GM21367 (cell line): ENCODE data around the gene GPX4.

Experiments
- ATAC-seq: cut with Tn5 transposase; IDR thresholded peaks from one replicate; pipeline ENCODE4 v1.9.1; 2021; ENCODE audit not compliant: unreplicated experiment

Gene GPX4

GRCh38 chr19:1130771-1131717 lies 27.2 kb downstream of the GPX4 start:
- no peak for ATAC-seq

GRCh38 chr19:1131718-1132551 lies 28.1 kb downstream of the GPX4 start:
- peak; percentile 34 for ATAC-seq

GRCh38 chr19:1132552-1133383 lies 29.0 kb downstream of the GPX4 start:
- ATAC-seq: no peak

GRCh38 chr19:1133471-1133929 lies 29.7 kb downstream of the GPX4 start:
- ATAC-seq: no peak

- no peak for ATAC-seq
These were observed 30.6 kb downstream of the GPX4 start for GRCh38 chr19:1134431-1134830.

- ATAC-seq: no peak
These were observed 31.7 kb downstream of the GPX4 start for GRCh38 chr19:1135454-1135853.

- ATAC-seq: no peak
These were observed 32.4 kb downstream of the GPX4 start for GRCh38 chr19:1136201-1136600.

- no peak for ATAC-seq
These were observed 33.0 kb downstream of the GPX4 start for GRCh38 chr19:1136621-1137317.

GRCh38 chr19:1138121-1138520 lies 34.3 kb downstream of the GPX4 start:
- ATAC-seq: no peak

- ATAC-seq: no peak
These were observed 35.3 kb downstream of the GPX4 start for GRCh38 chr19:1139126-1139525.

GRCh38 chr19:1140272-1141027 lies 36.7 kb downstream of the GPX4 start:
- no peak for ATAC-seq

- no peak for ATAC-seq
These were observed 38.1 kb downstream of the GPX4 start for GRCh38 chr19:1141944-1142343.

GRCh38 chr19:1143828-1144399 lies 40.1 kb downstream of the GPX4 start:
- ATAC-seq: no peak

- no peak for ATAC-seq
These were observed 40.9 kb downstream of the GPX4 start for GRCh38 chr19:1144741-1145140.

GRCh38 chr19:1145635-1146411 lies 42.0 kb downstream of the GPX4 start:
- no peak for ATAC-seq

- ATAC-seq: no peak
These were observed 42.6 kb downstream of the GPX4 start for GRCh38 chr19:1146412-1146699.

- ATAC-seq: no peak
These were observed 43.3 kb downstream of the GPX4 start for GRCh38 chr19:1146858-1147780.
